NCI-H82 treated with DMSO at 0.1 percent for 48 hours (cell line): ENCODE results near the gene CPSF6.
"Not testable (repeated sequence)": the region's sequence is repeated elsewhere in the genome, so short reads cannot be mapped to it uniquely, and the experiment has no call there.

Source experiments
- DNase-seq: peaks from one replicate; lab custom pipeline; 2025; ENCODE audit not compliant: unreplicated experiment; lab: John Stamatoyannopoulos, UW

The CPSF6 gene, protein sequence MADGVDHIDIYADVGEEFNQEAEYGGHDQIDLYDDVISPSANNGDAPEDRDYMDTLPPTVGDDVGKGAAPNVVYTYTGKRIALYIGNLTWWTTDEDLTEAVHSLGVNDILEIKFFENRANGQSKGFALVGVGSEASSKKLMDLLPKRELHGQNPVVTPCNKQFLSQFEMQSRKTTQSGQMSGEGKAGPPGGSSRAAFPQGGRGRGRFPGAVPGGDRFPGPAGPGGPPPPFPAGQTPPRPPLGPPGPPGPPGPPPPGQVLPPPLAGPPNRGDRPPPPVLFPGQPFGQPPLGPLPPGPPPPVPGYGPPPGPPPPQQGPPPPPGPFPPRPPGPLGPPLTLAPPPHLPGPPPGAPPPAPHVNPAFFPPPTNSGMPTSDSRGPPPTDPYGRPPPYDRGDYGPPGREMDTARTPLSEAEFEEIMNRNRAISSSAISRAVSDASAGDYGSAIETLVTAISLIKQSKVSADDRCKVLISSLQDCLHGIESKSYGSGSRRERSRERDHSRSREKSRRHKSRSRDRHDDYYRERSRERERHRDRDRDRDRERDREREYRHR

GRCh38 chr12:69239352-69239921, at the start of gene CPSF6:
Gene CPSF6 (plus strand): TSS chr12:69239569. CDS start chr12:69239647, 78 bp downstream.
- DNase-seq = peak; percentile 73

DNA sequence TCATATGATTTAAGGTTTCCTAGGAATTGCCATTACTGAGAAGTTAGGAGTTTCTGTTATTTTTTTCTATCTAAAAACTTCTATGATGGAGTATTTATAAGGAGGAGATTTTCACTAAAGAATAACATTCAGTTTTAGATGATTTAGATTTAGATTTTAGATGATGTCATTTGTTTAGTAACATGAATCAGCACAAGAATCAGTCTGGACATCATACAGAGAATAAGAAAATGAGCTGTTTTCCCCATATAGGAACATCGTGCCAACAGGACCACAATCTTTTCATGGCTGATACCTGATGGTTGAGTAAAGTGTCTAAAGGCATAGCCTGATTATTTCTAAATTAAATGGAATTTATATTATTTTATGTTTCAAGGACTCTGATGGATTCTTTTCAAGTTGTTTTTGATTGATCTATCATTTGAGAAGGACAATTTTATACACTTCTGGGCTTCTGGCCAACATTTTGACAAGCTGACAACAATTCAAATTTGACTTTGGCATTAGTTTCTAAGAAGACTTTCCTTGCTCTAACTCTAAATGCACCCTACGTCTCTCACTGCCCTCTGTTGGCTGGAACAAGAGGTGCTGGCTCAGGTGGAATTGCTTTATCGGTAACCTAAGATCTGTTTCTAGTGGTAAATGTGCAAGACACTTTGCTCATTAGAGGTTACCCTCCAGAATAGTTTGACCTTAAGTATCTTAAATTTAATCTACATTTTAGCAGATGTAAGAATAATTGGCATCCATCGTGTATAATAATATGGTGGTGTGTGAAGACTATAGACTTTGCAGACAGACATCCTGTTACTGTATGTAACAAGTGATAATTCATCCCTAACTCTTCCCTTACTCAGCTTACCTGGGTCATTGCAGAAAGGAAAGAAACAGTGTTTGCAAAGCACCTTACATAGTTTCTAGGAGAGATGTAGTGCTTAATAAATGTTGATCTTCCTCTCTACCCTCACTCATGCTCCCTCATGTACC, 42.8 kb upstream of the CPSF6 start:
- no peak for DNase-seq

DNA sequence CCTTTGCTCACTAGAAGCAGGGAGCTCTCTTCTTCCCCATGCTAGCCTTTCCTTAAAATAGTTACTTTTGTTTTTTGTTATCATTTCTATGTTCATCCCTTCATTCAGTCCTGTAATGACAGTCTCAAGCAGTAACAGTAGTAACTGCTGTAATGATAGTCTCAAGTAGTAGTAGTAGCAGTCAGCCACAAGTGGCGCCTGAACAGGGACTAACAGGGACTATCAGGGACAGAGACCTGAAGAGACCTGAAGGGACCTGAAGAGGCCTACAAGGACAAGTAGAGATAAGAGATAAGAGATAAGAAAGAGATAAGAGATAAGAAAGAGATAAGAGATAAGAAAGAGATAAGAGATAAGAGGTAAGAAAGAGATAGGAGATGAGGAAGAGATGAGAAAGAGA, 39.4 kb upstream of the CPSF6 start:
- DNase-seq = not testable (repeated sequence)

GRCh38 chr12:69204191-69204590, 35.2 kb upstream of the CPSF6 start:
- no peak for DNase-seq

- DNase-seq = no peak
These were observed 28.7 kb upstream of the CPSF6 start for GRCh38 chr12:69210661-69211060.

GRCh38 chr12:69211160-69211559, 28.2 kb upstream of the CPSF6 start:
- no peak for DNase-seq

- DNase-seq = no peak
These were observed 25.2 kb upstream of the CPSF6 start for GRCh38 chr12:69214169-69214568.

- DNase-seq = no peak
These were observed 14.0 kb upstream of the CPSF6 start for GRCh38 chr12:69225251-69225910.

DNA sequence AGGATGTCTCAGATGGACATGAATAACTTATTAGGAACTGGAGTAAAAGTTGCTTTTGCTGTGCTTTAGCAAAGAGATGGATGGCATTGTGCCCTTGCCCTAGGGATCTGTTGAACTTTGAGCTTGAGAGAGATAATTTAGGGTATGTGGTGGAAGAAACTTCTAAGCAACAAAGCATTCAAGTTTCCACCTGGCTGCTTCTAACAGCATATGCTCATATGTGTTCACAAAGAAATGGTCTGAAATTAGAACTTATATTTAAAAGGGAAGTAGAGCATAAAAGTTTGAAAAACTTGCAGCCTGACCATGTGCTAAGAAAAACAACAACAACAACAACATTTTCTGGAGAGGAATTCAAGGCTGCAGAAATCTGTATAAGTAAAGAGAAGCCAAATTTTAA, 7.9 kb upstream of the CPSF6 start:
- no peak for DNase-seq

DNA sequence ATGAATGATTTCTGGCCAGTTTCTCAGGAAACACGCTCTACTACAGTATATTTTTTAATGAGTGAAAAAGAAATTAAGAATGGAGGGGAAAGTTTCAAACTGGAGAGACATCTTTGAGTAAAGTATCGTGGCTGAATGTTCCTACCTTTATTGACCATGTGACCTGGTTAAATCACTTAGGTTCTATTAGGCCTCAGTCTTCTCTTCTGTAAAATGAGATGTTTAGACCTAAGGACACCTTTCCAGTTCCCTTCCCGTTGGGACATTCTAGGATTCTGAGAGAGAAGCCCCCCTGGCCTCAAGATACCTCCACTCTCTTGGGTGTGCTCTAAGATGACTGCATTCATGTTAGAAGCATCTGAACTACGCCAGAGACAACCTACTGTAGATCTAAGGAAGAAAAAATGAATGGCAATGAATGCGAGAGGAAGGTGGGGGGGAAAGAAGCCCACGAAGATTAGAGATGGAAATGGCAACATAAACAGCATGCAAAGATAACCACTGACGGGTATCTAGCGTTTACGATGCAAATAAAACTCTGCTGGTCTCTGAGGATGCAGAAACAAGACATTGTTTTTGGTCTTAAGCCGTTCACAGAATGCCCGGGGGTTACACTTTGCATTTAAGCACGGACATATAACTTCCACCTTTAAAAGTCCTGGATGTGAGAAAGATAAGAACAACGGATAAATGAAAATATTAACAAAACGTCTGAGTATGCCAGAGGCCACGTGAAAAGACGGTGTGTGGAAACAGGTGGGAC, 599 bp upstream of the CPSF6 start:
- DNase-seq = no peak

- no peak for DNase-seq
These were observed 707 bp downstream of the CPSF6 start for GRCh38 chr12:69239922-69240630.

DNA sequence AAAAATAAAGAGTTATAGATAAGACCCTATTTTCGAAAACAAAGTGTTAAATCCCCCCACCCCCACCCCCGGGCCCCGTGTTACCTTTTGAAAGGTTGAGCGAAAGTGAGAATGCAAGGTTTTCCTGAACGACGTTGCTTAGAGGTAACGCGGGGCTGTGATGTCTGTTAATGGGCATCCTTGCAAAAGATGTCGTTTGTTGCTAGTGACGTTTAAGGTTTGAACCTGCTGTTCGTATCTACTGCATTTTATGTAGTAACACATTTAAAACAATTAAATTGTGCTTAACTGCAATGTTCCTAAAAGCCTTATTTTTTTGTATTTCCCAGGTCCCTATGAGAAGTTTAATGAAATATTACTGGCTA, 1.2 kb downstream of the CPSF6 start:
- DNase-seq = no peak

- DNase-seq = no peak
These were observed 2.2 kb downstream of the CPSF6 start for GRCh38 chr12:69241438-69242092.

GRCh38 chr12:69243099-69244084, 4.0 kb downstream of the CPSF6 start:
- DNase-seq = no peak

DNA sequence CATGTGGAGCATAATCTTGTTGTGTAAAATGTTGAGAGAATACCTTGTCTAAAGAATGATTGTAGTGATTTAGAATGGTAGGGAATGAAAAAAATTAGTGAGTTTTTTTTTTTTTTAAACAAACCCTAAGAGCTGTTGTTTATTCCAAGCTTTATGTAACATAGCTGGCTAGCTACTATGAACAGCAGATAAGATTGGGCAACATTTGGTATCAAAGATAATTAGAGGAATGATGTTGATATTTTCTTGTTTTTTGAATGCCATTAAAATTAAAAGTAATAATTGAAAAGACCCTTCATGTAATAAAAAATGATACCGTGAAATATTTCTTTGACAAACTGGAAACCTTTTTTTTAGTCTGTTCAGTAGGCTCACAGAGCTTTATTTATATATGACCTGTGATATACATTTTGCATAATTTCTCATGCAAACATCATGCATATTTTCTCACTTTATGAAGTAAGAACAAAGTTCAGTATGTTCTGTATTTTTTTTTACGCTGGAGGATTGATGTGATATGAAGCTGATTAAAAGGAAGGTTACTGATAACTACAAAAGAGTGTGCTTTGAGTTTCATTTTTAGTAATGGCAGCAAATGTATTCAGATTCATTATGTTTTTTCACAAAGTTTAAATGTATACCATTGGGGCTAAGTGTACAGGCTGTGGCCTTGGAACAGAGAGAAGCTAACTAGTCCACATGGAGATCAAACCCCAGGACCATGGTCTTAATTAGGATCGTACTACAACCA, 8.1 kb downstream of the CPSF6 start:
- DNase-seq = no peak

- no peak for DNase-seq
These were observed 12.7 kb downstream of the CPSF6 start for GRCh38 chr12:69252033-69252432.

DNA sequence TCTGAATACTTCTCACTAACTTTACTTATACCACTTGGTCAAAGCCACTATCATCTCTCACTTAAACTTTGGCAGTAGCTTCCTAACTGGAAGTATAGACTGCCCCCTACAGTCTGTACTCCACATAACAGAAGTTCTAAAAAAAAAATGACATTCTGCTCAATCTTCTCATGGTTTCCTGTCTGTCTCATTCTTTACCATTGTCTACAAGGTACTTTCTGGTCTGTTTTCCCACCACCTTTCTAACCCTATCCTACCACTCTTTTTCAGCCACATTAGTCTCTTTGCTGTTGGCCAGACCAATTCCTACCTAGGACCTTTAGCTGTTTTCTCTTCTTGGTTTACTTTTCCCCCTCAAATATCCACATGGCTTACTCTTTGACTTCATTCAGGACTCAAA, 14.7 kb downstream of the CPSF6 start:
- DNase-seq = no peak
